ENCODE data around the gene CTNNA2. TPM values are rescaled to one million over a fixed set of nuclear protein-coding genes. Genes with fewer than 3 reads are reported as not detected.

The CTNNA2 gene
- total RNA-seq, 1 experiment from 2014 or later: 0.10 TPM

GRCh38 chr2:80257450-80257849 is 744.6 kb downstream of the CTNNA2 start:
- DNase-seq (ENCODE audit: low spot score): no peak

- no peak for DNase-seq (ENCODE audit: low spot score)
These were observed 745.5 kb downstream of the CTNNA2 start for GRCh38 chr2:80258341-80258740.

- DNase-seq (ENCODE audit: low spot score): no peak
These were observed 745.9 kb downstream of the CTNNA2 start for GRCh38 chr2:80258793-80259192.

GRCh38 chr2:80259292-80259691 is 746.4 kb downstream of the CTNNA2 start:
- no peak for DNase-seq (ENCODE audit: low spot score)

- DNase-seq (ENCODE audit: low spot score): no peak
These were observed 753.4 kb downstream of the CTNNA2 start for GRCh38 chr2:80266231-80266630.

GRCh38 chr2:80269806-80270205 is 757.0 kb downstream of the CTNNA2 start:
- DNase-seq (ENCODE audit: low spot score): no peak

- DNase-seq (ENCODE audit: low spot score): no peak
These were observed 767.7 kb downstream of the CTNNA2 start for GRCh38 chr2:80280598-80280997.

GRCh38 chr2:80281049-80281448 is 768.2 kb downstream of the CTNNA2 start:
- peak; percentile 51 for DNase-seq (ENCODE audit: low spot score)

GRCh38 chr2:80288576-80288975 is 775.7 kb downstream of the CTNNA2 start:
- peak; percentile 48 for DNase-seq (ENCODE audit: low spot score)

- DNase-seq (ENCODE audit: low spot score): no peak
These were observed 778.8 kb downstream of the CTNNA2 start for GRCh38 chr2:80291656-80292055.

- DNase-seq (ENCODE audit: low spot score): peak; percentile 72
These were observed 779.6 kb downstream of the CTNNA2 start for GRCh38 chr2:80292474-80292873.

GRCh38 chr2:80293039-80293438 is 780.2 kb downstream of the CTNNA2 start:
- peak; percentile 34 for DNase-seq (ENCODE audit: low spot score)

GRCh38 chr2:80298954-80299353 is 786.1 kb downstream of the CTNNA2 start:
- no peak for DNase-seq (ENCODE audit: low spot score)

GRCh38 chr2:80299661-80300060 is 786.8 kb downstream of the CTNNA2 start:
- DNase-seq (ENCODE audit: low spot score): no peak

GRCh38 chr2:80300346-80300745 is 787.5 kb downstream of the CTNNA2 start:
- DNase-seq (ENCODE audit: low spot score): no peak

- DNase-seq (ENCODE audit: low spot score): no peak
These were observed 788.1 kb downstream of the CTNNA2 start for GRCh38 chr2:80300954-80301353.

- DNase-seq (ENCODE audit: low spot score): no peak
These were observed 789.1 kb downstream of the CTNNA2 start for GRCh38 chr2:80302001-80302313.

- no peak for DNase-seq (ENCODE audit: low spot score)
These were observed 789.6 kb downstream of the CTNNA2 start for GRCh38 chr2:80302314-80303005.

- DNase-seq (ENCODE audit: low spot score): no peak
These were observed 790.4 kb downstream of the CTNNA2 start for GRCh38 chr2:80303006-80303908.

- DNase-seq (ENCODE audit: low spot score): no peak
These were observed 791.3 kb downstream of the CTNNA2 start, which contains the start of gene LRRTM1 for GRCh38 chr2:80303909-80304837. TSS of gene LRRTM1 (minus strand) at chr2:80304752. CDS start at chr2:80303819, 933 bp downstream.

GRCh38 chr2:80311304-80311703 is 798.5 kb downstream of the CTNNA2 start:
- peak; percentile 48 for DNase-seq (ENCODE audit: low spot score)

Measured in HT-29 (cell line).